ENCODE measurements around the gene DNASE2B. TPM values are rescaled to one million over a fixed set of nuclear protein-coding genes. Genes with fewer than 3 reads are reported as not detected.

The DNASE2B gene
- polyA plus RNA-seq, 2 donors = not detected

DNA sequence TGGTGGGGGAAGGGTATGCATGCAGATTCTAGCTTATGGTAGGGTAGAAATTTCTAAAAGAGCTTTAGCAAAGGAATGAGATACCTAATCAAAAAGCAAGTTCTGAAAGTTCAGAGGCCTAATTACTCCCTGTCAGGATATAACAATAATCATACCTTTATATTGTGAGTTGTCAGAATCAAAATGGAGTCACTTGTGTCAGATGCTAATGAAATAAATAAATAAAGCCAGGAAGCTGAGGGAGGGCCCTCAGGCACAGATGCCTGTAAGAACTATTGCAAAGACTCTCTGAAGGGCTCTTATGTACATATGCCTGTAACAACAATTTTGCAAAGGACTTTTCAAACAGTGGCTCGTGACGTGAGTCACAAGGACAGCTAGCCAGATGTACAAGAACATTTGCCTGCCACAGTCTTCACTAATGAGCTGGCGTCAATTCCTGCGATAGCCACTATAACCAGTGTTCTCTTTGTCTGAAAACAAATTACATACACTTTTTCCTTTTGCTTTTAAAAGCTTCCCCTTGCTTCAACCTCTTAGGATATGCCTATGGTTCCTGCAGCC is 27.4 kb upstream of the DNASE2B start:
- Histone ChIP-seq H3K27ac (ENCODE audit: low read depth in 2 of 2, low read length in 1 of 2) (no peak overlapping the region), H3K4me3 (ENCODE audit: low read depth in 1 of 2, low read length in 2 of 2) (no peak overlapping the region), H3K36me3 (ENCODE audit: control insufficient read depth in 2 of 2, insufficient read depth in 2 of 2, low read length in 1 of 2) (no peaks in the 10 kb centered on the region), H3K27me3 (ENCODE audit: control insufficient read depth in 1 of 2, insufficient read depth in 2 of 2, low read length in 2 of 2) (no peaks in the 10 kb centered on the region), H3K9me3 (ENCODE audit: control insufficient read depth in 2 of 2, insufficient read depth in 1 of 2, low read depth in 1 of 2, low read length in 1 of 2) (no peaks in the 10 kb centered on the region), H3K4me1 (ENCODE audit: control insufficient read depth in 2 of 2, insufficient read depth in 2 of 2, low read length in 1 of 2) (peaks cover 0 to 2% of the 10 kb centered on the region in 2 donors)
- 87 to 92% methylated on average over 4 of the region's 4 CpGs for WGBS, 2 donors

DNA sequence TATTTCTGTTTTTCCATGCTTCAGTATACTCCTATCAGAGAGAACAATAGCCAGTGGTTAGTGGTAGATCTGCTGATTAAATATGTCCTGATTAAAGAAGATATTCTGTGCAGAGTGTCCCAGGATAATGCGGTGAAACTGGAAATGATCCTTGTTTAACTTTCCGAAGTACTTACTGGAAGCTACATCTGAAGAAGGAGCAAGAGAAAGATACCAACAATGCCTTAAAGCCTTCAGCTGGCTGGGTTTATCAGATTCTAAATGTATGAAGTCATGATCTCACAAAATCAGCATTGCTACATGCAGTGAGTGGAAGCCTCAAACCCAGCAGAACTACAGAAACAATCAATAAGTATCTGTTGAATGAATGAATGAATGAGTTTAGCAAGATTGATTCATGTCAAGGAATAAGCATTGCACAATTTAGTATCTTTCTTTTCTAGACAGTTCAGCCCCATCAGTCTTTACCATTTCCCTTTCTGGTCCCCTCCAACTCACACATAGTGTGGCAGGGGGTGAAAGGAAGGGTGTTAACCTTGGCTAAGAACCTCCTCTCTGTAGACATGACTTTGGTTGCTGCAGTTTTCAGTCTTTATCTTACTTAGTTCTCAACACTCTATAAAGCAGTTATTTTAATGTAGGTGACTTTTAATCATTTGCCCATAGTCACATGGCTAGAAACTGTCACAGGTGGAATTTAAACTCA is 24.7 kb upstream of the DNASE2B start:
- H3K27me3 ChIP-seq (ENCODE audit: control insufficient read depth in 1 of 2, insufficient read depth in 2 of 2, low read length in 2 of 2) = no peaks in the 10 kb centered on the region
- H3K4me3 ChIP-seq (ENCODE audit: low read depth in 1 of 2, low read length in 2 of 2) = no peak overlapping the region
- H3K4me1 ChIP-seq (ENCODE audit: control insufficient read depth in 2 of 2, insufficient read depth in 2 of 2, low read length in 1 of 2) = no peaks in the 10 kb centered on the region
- no peaks in the 10 kb centered on the region for H3K36me3 ChIP-seq (ENCODE audit: control insufficient read depth in 2 of 2, insufficient read depth in 2 of 2, low read length in 1 of 2)
- no peak overlapping the region for H3K27ac ChIP-seq (ENCODE audit: low read depth in 2 of 2, low read length in 1 of 2)
- WGBS, 2 donors = 41 to 42% methylated on average over 2 of the region's 2 CpGs
- H3K9me3 ChIP-seq (ENCODE audit: control insufficient read depth in 2 of 2, insufficient read depth in 1 of 2, low read depth in 1 of 2, low read length in 1 of 2) = no peaks in the 10 kb centered on the region

DNA sequence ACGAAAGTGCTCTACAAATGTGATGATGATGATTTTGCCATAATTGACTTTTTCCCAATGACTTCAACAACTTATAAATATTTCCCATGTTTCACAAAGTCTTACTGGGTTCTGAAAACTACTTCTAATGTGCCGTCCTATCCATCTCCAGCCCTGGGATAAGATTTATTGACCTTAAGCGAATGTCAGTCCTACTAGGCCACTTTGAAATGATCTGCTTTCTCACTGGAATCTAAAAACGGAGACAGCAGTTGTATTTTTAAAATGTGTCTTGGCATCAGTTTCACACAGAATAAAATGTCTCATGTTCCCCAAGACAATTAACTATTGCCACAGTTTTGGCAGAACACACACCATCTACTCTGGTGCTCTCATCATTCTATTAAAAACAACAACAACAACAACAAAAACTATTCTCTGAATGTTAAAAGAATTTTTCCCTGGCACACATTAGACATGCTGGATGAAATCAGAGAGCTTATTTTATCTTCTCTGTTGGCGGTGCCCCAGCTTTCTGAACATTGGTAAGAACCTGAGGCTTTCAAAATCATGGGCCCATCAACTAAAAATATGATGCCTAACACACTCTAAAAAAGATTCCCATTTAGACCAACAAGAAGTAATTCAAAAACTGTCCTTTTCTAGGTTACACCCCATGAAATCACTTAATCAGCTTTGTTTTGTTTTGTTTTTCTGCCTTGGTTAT is 23.1 kb upstream of the DNASE2B start:
- no peaks in the 10 kb centered on the region for H3K36me3 ChIP-seq (ENCODE audit: control insufficient read depth in 2 of 2, insufficient read depth in 2 of 2, low read length in 1 of 2)
- no peaks in the 10 kb centered on the region for H3K9me3 ChIP-seq (ENCODE audit: control insufficient read depth in 2 of 2, insufficient read depth in 1 of 2, low read depth in 1 of 2, low read length in 1 of 2)
- no peak overlapping the region for H3K4me3 ChIP-seq (ENCODE audit: low read depth in 1 of 2, low read length in 2 of 2)
- 74 to 83% methylated on average over 5 of the region's 5 CpGs for WGBS, 2 donors
- H3K27ac ChIP-seq (ENCODE audit: low read depth in 2 of 2, low read length in 1 of 2) = no peak overlapping the region
- H3K4me1 ChIP-seq (ENCODE audit: control insufficient read depth in 2 of 2, insufficient read depth in 2 of 2, low read length in 1 of 2) = no peaks in the 10 kb centered on the region
- H3K27me3 ChIP-seq (ENCODE audit: control insufficient read depth in 1 of 2, insufficient read depth in 2 of 2, low read length in 2 of 2) = no peaks in the 10 kb centered on the region

DNA sequence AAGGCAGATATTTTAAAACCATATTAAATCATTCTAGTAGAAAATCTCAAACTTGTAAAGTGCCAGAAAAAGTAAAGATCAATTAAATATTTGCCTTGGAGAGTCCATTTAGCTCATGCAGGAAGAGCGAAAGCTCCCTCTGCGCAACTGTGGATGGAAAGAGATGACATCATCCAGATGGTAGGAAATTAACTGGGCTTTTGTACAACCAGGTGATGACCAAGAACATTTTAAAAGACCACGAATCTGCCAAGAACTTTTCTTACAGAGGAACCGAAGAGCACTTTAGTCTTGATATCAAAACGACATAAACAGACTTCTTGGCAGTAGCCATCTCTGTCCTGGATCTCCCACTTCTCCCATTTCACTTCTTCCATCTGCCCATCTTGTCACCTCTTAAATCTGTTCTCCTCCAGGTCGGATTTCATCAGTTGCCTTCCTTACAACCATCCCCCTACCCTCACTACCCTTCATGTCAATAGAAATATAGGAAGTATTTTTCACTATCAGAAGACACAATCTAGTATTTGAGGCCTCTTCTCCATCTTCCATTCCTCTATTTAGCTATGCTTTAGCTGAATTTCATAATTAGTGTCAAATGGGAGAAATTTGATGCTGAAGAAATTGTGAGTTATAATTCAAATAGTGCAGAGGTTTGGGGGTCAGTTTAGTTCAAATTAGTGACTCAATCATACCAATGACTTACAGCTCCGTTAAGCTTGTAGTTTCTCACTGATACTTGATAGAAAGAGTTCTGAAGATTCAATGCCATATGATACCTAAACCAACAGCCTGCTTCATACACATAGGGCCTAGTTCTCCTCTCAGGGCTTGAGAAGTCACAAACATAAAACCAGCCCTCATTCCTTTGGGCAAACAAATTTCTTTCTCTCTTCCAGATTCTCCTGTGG is 22.0 kb upstream of the DNASE2B start:
- no peak overlapping the region for H3K27ac ChIP-seq (ENCODE audit: low read depth in 2 of 2, low read length in 1 of 2)
- H3K4me3 ChIP-seq (ENCODE audit: low read depth in 1 of 2, low read length in 2 of 2) = no peak overlapping the region
- H3K36me3 ChIP-seq (ENCODE audit: control insufficient read depth in 2 of 2, insufficient read depth in 2 of 2, low read length in 1 of 2) = no peaks in the 10 kb centered on the region
- 80 to 83% methylated on average over 7 of the region's 7 CpGs for WGBS, 2 donors
- no peaks in the 10 kb centered on the region for H3K27me3 ChIP-seq (ENCODE audit: control insufficient read depth in 1 of 2, insufficient read depth in 2 of 2, low read length in 2 of 2)
- H3K4me1 ChIP-seq (ENCODE audit: control insufficient read depth in 2 of 2, insufficient read depth in 2 of 2, low read length in 1 of 2) = no peaks in the 10 kb centered on the region
- no peaks in the 10 kb centered on the region for H3K9me3 ChIP-seq (ENCODE audit: control insufficient read depth in 2 of 2, insufficient read depth in 1 of 2, low read depth in 1 of 2, low read length in 1 of 2)

DNA sequence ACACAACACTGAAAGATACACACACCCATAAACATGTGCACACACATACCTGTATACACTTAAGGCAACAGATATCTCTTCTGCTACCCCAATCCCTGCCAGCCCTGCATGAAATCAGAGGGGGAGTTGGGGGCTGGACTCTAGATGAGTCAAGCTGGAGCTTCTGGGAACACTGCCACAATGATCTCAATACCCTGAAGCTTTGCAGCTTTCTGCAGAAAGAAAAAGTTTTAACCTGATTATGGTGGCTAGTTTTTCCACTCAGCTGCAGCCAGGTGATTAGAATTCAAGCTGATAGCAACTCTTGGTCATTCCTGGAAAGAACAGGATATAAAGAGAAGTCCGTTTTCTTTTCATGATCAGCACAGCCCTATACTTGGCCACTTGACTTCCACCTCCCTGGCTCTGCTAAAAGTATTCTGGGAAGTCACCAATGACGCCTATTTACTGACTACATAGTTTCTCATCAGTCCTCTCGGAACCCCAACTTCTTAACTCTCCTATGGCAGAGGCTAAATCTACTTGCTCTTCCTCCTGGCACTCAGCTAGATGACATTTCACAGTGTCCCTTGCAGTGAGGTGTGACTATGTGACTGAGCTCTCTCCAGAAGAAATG is 20.7 kb upstream of the DNASE2B start:
- H3K27ac ChIP-seq (ENCODE audit: low read depth in 2 of 2, low read length in 1 of 2) = no peak overlapping the region
- 36 to 43% methylated on average over 3 of the region's 3 CpGs for WGBS, 2 donors

DNA sequence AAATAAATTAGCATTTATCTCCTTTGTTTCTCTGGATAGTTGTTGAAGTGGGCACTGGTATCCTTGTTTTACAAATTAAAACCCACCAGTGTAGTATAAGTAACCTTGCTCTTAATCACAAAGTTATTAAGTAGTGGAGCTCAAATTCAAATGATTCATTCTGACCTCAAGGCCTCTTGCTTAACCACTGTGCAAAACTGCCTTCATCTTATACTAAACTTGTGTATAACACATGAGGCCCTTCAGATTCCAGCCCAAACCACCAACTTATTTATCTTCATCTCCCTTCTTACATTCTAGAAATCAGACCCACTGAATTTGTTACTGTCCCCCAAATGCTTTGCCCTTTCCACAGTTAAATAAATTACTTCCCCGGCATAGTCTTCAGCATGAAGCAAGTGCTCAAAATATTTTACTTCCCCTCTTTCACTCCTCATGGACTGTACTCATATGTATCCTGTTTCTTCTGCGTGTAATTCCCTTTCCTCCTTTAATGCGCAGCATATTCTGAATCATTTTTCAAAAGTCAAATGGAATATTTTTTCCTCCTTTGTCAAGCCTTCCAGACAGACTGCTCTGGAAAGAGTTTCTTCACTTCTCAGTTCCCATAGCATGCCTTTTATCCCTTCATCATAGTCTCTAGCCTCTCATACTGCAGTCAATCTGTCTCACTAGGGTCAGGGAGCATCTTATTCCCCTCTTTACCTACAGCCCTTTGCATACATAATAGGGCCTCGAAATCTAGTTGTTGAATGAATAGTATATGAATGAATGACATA is 19.0 kb upstream of the DNASE2B start:
- 79 to 84% methylated on average over 4 of the region's 4 CpGs for WGBS, 2 donors
- H3K36me3 ChIP-seq (ENCODE audit: control insufficient read depth in 2 of 2, insufficient read depth in 2 of 2, low read length in 1 of 2) = no peaks in the 10 kb centered on the region
- no peaks in the 10 kb centered on the region for H3K9me3 ChIP-seq (ENCODE audit: control insufficient read depth in 2 of 2, insufficient read depth in 1 of 2, low read depth in 1 of 2, low read length in 1 of 2)

More for the DNA sequence above, 20.7 kb upstream of the DNASE2B start:
- Histone ChIP-seq H3K9me3 (ENCODE audit: control insufficient read depth in 2 of 2, insufficient read depth in 1 of 2, low read depth in 1 of 2, low read length in 1 of 2) (no peaks in the 10 kb centered on the region), H3K4me3 (ENCODE audit: low read depth in 1 of 2, low read length in 2 of 2) (no peak overlapping the region), H3K36me3 (ENCODE audit: control insufficient read depth in 2 of 2, insufficient read depth in 2 of 2, low read length in 1 of 2) (no peaks in the 10 kb centered on the region), H3K4me1 (ENCODE audit: control insufficient read depth in 2 of 2, insufficient read depth in 2 of 2, low read length in 1 of 2) (no peaks in the 10 kb centered on the region), H3K27me3 (ENCODE audit: control insufficient read depth in 1 of 2, insufficient read depth in 2 of 2, low read length in 2 of 2) (no peaks in the 10 kb centered on the region)

DNA sequence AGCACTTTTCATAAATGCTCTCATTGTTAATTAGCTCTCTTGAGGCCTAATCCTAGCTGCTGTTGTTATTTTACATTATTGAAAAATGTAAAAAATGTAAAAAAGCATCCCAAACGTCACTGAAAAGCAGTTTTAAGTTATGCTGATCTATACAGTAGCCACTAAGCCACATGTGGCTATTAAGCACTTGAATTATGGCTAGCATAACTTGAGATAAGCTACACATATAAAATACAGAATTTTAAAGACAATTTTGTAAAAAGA is 18.4 kb upstream of the DNASE2B start:
- Histone ChIP-seq H3K9me3 (ENCODE audit: control insufficient read depth in 2 of 2, insufficient read depth in 1 of 2, low read depth in 1 of 2, low read length in 1 of 2) (no peaks in the 10 kb centered on the region), H3K4me1 (ENCODE audit: control insufficient read depth in 2 of 2, insufficient read depth in 2 of 2, low read length in 1 of 2) (no peaks in the 10 kb centered on the region), H3K27me3 (ENCODE audit: control insufficient read depth in 1 of 2, insufficient read depth in 2 of 2, low read length in 2 of 2) (no peaks in the 10 kb centered on the region), H3K27ac (ENCODE audit: low read depth in 2 of 2, low read length in 1 of 2) (no peak overlapping the region), H3K36me3 (ENCODE audit: control insufficient read depth in 2 of 2, insufficient read depth in 2 of 2, low read length in 1 of 2) (no peaks in the 10 kb centered on the region), H3K4me3 (ENCODE audit: low read depth in 1 of 2, low read length in 2 of 2) (no peak overlapping the region)
- 57 to 68% methylated on average over 1 of the region's 1 CpG for WGBS, 2 donors

More for the DNA sequence above, 19.0 kb upstream of the DNASE2B start:
- no peaks in the 10 kb centered on the region for H3K27me3 ChIP-seq (ENCODE audit: control insufficient read depth in 1 of 2, insufficient read depth in 2 of 2, low read length in 2 of 2)
- no peaks in the 10 kb centered on the region for H3K4me1 ChIP-seq (ENCODE audit: control insufficient read depth in 2 of 2, insufficient read depth in 2 of 2, low read length in 1 of 2)
- H3K27ac ChIP-seq (ENCODE audit: low read depth in 2 of 2, low read length in 1 of 2) = no peak overlapping the region
- no peak overlapping the region for H3K4me3 ChIP-seq (ENCODE audit: low read depth in 1 of 2, low read length in 2 of 2)

DNA sequence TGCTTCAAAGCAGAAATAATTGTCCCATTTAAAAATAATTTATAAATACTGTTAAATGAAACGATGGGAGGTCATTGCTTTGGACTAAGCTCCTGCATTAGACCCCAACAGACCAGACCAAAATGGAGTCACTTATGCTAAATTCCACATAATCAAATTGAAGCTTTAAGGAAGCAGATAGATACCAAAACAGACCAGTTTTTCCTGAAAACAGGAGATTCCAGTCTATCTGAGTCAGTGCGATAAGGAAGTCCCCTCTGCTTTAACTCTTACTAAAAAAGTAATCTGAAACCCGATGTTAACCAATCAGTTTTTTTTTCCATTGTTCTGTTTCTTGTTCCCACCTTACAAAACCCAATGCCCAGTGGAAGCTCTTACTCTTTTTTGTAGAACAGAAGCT is 16.2 kb upstream of the DNASE2B start:
- no peaks in the 10 kb centered on the region for H3K9me3 ChIP-seq (ENCODE audit: control insufficient read depth in 2 of 2, insufficient read depth in 1 of 2, low read depth in 1 of 2, low read length in 1 of 2)
- no peaks in the 10 kb centered on the region for H3K4me1 ChIP-seq (ENCODE audit: control insufficient read depth in 2 of 2, insufficient read depth in 2 of 2, low read length in 1 of 2)
- H3K4me3 ChIP-seq (ENCODE audit: low read depth in 1 of 2, low read length in 2 of 2) = no peak overlapping the region
- H3K27me3 ChIP-seq (ENCODE audit: control insufficient read depth in 1 of 2, insufficient read depth in 2 of 2, low read length in 2 of 2) = no peaks in the 10 kb centered on the region
- H3K27ac ChIP-seq (ENCODE audit: low read depth in 2 of 2, low read length in 1 of 2) = no peak overlapping the region
- WGBS, 2 donors = 73 to 84% methylated on average over 3 of the region's 3 CpGs
- H3K36me3 ChIP-seq (ENCODE audit: control insufficient read depth in 2 of 2, insufficient read depth in 2 of 2, low read length in 1 of 2) = no peaks in the 10 kb centered on the region
